ENCODE measurements around the gene APLN. TPM values are rescaled to one million over a fixed set of nuclear protein-coding genes. Genes with fewer than 3 reads are reported as not detected.

Gene APLN
- total RNA-seq, 1 donor, result 0.72 TPM

GRCh38 chrX:129647418-129648410, 7.0 kb downstream of the APLN start:
- Histone ChIP-seq H3K27me3 (ENCODE audit: insufficient read depth, low read length) (peaks cover 3% of the 10 kb centered on the region), H2AFZ (ENCODE audit: low read length) (no peak overlapping the region), H3K9me3 (ENCODE audit: low read depth, low read length) (no peaks in the 10 kb centered on the region), H3K27ac (ENCODE audit: low read depth, low read length) (no peak overlapping the region), H3K4me2 (ENCODE audit: insufficient read depth, low read length) (no peak overlapping the region), H3K4me1 (ENCODE audit: insufficient read depth, low read length) (peaks cover 3% of the 10 kb centered on the region), H4K20me1 (ENCODE audit: insufficient read depth, low read length) (no peaks in the 10 kb centered on the region), H3K79me2 (ENCODE audit: insufficient read depth, low read length) (no peaks in the 10 kb centered on the region), H3K4me3 (ENCODE audit: insufficient read depth, low read length) (no peak overlapping the region), H3K36me3 (ENCODE audit: insufficient read depth, low read length) (no peaks in the 10 kb centered on the region)
- TF ChIP-seq CTCF (IDR thresholded peaks at IDR 0.05; ENCODE audit: extremely low read depth, low read depth, low read length), result no peak
- DNase-seq (ENCODE audit: insufficient read length, low spot score, missing footprints), result no peak

- Histone ChIP-seq H2AFZ (ENCODE audit: low read length) (no peak overlapping the region), H3K27me3 (ENCODE audit: insufficient read depth, low read length) (peaks cover 3% of the 10 kb centered on the region), H3K79me2 (ENCODE audit: insufficient read depth, low read length) (no peaks in the 10 kb centered on the region), H3K9me3 (ENCODE audit: low read depth, low read length) (no peaks in the 10 kb centered on the region), H4K20me1 (ENCODE audit: insufficient read depth, low read length) (no peaks in the 10 kb centered on the region), H3K36me3 (ENCODE audit: insufficient read depth, low read length) (no peaks in the 10 kb centered on the region), H3K27ac (ENCODE audit: low read depth, low read length) (no peak overlapping the region), H3K4me2 (ENCODE audit: insufficient read depth, low read length) (no peak overlapping the region), H3K4me1 (ENCODE audit: insufficient read depth, low read length) (peaks cover 9% of the 10 kb centered on the region), H3K4me3 (ENCODE audit: insufficient read depth, low read length) (no peak overlapping the region)
- DNase-seq (ENCODE audit: insufficient read length, low spot score, missing footprints), result no peak
- no peak for TF ChIP-seq CTCF (IDR thresholded peaks at IDR 0.05; ENCODE audit: extremely low read depth, low read depth, low read length)
These were observed 8.0 kb downstream of the APLN start for GRCh38 chrX:129646566-129647417.

GRCh38 chrX:129642641-129643040, 12.1 kb downstream of the APLN start:
- H3K4me3 ChIP-seq (ENCODE audit: insufficient read depth, low read length), result no peak overlapping the region
- H3K27ac ChIP-seq (ENCODE audit: low read depth, low read length), result no peak overlapping the region
- H2AFZ ChIP-seq (ENCODE audit: low read length), result no peak overlapping the region
- H4K20me1 ChIP-seq (ENCODE audit: insufficient read depth, low read length), result no peaks in the 10 kb centered on the region
- H3K9me3 ChIP-seq (ENCODE audit: low read depth, low read length), result no peaks in the 10 kb centered on the region
- TF ChIP-seq CTCF (IDR thresholded peaks at IDR 0.05; ENCODE audit: extremely low read depth, low read depth, low read length), result no peak
- no peaks in the 10 kb centered on the region for H3K36me3 ChIP-seq (ENCODE audit: insufficient read depth, low read length)
- H3K4me1 ChIP-seq (ENCODE audit: insufficient read depth, low read length), result peaks cover 9% of the 10 kb centered on the region
- no peaks in the 10 kb centered on the region for H3K79me2 ChIP-seq (ENCODE audit: insufficient read depth, low read length)
- no peak overlapping the region for H3K4me2 ChIP-seq (ENCODE audit: insufficient read depth, low read length)
- no peaks in the 10 kb centered on the region for H3K27me3 ChIP-seq (ENCODE audit: insufficient read depth, low read length)
- DNase-seq (ENCODE audit: insufficient read length, low spot score, missing footprints), result no peak
